Right renal pelvis (tissue), 4 donors: ENCODE measurements around the gene EML5. TPM values are rescaled to one million over a fixed set of nuclear protein-coding genes. Genes with fewer than 3 reads are reported as not detected.

Experiments
- DNase-seq, 4 donors: peaks; one replicate each; pipeline ENCODE4 v3.0.0-alpha.2; 2013; ENCODE audit warnings: low read depth in 4 of 4, low spot score in 3 of 4, missing footprints in 1 of 4
- polyA plus RNA-seq, 4 donors: library from polyadenylated mRNA; unstranded; fragments of 120-200 nt; gene quantifications; one replicate each; pipeline ENCODE4 v1.2.1, GENCODE V29; 2013; ENCODE audit not compliant: insufficient read length in 4 of 4

Gene EML5
- polyA plus RNA-seq, 4 donors, result 2.0 to 3.6 (median 2.7) TPM

- no peak for DNase-seq
Observed at GRCh38 chr14:88572117-88572516, 220.6 kb downstream of the EML5 start.

- DNase-seq, result no peak
Observed at GRCh38 chr14:88568196-88568595, 224.6 kb downstream of the EML5 start.

GRCh38 chr14:88565427-88565826, 227.3 kb downstream of the EML5 start:
- no peak for DNase-seq

GRCh38 chr14:88563845-88564244, 228.9 kb downstream of the EML5 start:
- DNase-seq, result no peak

GRCh38 chr14:88562831-88563686, 229.7 kb downstream of the EML5 start, which contains the start of gene ZC3H14:
ZC3H14 (plus strand) TSS chr14:88563037; CDS start chr14:88563134, 97 bp downstream.
- peak; percentile 74 to 88 (median 82) for DNase-seq

GRCh38 chr14:88562532-88562830, 230.3 kb downstream of the EML5 start:
- no peak for DNase-seq

Other genes starting within 250 kb of the EML5 start
- gene PTPN21, start 237.9 kb downstream of the EML5 start, polyA plus RNA-seq, result 10 to 100 TPM; 33.9 to 38.9 (median 36.7) TPM
- gene ZC3H14, start 229.9 kb downstream of the EML5 start, polyA plus RNA-seq, result 100 to 1,000 TPM in 3 of 4 donors, 10 to 100 TPM in 1; 81.7 to 111 (median 105) TPM
- gene TTC8, start 31.7 kb upstream of the EML5 start, polyA plus RNA-seq, result 10 to 100 TPM; 32.2 to 43.5 (median 34.3) TPM